T-helper 1 cell treated with Interleukin-12 subunit alpha and Interleukin-12 subunit beta and Interleukin-4 antibody, amounts not matched to agents 30 μg/mL and 1 μg/mL, for 36 hours (primary cell): ENCODE results near the gene PIK3CB.
A peak's percentile ranks its signal among the peaks of the same experiment; 100 is the strongest.
"Not testable (repeated sequence)": the region's sequence is repeated elsewhere in the genome, so short reads cannot be mapped to it uniquely, and the experiment has no call there.

ENCODE experiments used
- H3K27ac Mint-ChIP-seq: one replicate; pipeline ENCODE4 v1.8.0; 2021; ENCODE audit warnings: mild to moderate bottlenecking, mixed read lengths
- H3K27me3 Mint-ChIP-seq: one replicate; pipeline ENCODE4 v1.8.0; 2021; ENCODE audit warnings: low read depth, mixed read lengths
- H3K36me3 Mint-ChIP-seq: one replicate; pipeline ENCODE4 v1.8.0; 2021; ENCODE audit warnings: low read depth, mixed read lengths
- H3K4me1 Mint-ChIP-seq: one replicate; pipeline ENCODE4 v1.8.0; 2021; ENCODE audit warnings: low read depth, mixed read lengths
- H3K4me3 Mint-ChIP-seq: one replicate; pipeline ENCODE4 v1.8.0; 2021; ENCODE audit warnings: mild to moderate bottlenecking, moderate library complexity, mixed read lengths
- H3K9me3 Mint-ChIP-seq: one replicate; pipeline ENCODE4 v1.8.0; 2021; ENCODE audit warnings: mixed read lengths

The PIK3CB gene

DNA sequence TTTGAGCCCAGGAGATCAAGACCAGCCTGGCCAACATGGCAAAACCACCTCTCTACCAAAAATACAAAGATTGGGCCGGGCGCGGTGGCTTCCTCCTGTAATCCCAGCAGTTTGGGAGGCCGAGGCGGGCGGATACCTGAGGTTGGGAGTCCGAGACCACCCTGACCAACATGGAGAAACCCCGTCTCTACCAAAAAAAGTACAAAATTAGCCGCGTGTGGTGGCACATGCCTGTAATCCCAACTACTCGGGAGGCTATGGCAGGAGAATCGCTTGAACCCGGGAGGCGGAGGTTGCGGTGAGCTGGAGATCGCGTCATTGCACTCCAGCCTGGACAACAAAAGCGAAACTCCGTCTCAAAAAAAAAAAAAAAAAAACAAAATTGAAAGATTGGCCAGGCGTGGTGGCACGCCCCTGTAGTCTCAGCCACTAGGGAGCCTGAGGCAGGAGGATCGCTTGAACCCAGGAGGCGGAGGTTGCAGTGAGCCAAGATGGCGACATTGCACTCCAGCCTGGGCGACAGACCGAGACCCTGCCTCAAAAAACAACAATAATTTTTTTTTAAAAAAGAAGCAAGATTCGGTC is 2.2 kb downstream of the PIK3CB start:
- Mint-ChIP-seq H3K4me1 (peaks cover 22% of the 10 kb centered on the region), H3K4me3 (peak overlapping the region; percentile 10)
- H3K36me3 Mint-ChIP-seq, H3K9me3 Mint-ChIP-seq, H3K27ac Mint-ChIP-seq, H3K27me3 Mint-ChIP-seq: not testable (repeated sequence)

DNA sequence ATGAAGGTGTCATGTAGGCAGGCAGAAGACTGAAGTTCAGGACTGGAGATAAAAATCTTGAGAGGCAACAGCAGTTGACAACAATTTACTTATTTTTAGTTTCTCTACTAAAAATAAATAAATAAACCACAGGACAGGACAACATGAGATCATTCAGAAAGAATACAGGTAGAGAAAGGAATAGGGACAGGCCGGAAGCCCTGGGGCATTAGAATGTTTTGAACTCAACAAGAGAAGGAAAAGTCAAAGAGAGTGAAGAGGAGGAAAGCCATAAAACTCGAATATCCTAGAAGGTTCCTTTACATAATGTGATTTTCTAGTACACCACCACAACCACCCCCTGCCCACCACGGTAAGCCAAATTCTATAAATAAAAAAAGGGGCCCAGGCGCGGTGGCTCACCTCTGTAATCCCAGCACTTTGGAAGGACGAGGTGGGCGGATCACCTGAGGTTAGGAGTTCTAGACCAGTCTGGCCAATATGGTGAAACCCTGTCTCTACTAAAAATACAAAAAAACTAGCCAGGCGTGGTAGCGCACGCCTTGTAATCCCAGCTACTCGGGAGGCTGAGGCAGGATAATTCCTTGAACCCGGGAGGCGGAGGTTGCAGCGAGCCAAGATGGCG is 4.7 kb downstream of the PIK3CB start:
- Mint-ChIP-seq H3K27me3 (no peaks in the 10 kb centered on the region), H3K9me3 (no peaks in the 10 kb centered on the region), H3K27ac (no peak overlapping the region), H3K4me3 (no peak overlapping the region), H3K36me3 (peaks cover 5% of the 10 kb centered on the region), H3K4me1 (peaks cover 16% of the 10 kb centered on the region)

DNA sequence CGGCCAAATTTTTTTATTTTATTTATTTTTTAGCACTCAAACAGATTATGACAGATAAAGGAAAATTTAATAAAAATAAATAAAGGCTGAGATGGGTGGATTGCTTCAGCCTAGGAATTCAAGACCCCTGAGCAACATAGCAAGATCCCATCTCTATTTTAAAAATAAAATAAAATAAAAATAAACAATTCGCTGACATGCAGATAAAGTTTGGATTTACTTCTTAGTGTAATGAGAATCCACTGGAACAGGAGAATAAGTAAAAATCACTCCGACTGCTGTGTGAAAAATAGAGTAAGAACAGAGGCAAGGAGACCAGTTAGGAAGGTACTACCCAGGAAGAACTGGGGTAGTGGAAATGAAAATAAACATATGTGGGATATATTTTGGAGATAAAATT is 5.6 kb downstream of the PIK3CB start:
- Mint-ChIP-seq H3K27me3 (no peaks in the 10 kb centered on the region), H3K36me3 (peaks cover 4% of the 10 kb centered on the region), H3K4me3 (no peak overlapping the region), H3K27ac (no peak overlapping the region), H3K9me3 (no peaks in the 10 kb centered on the region), H3K4me1 (peaks cover 15% of the 10 kb centered on the region)

DNA sequence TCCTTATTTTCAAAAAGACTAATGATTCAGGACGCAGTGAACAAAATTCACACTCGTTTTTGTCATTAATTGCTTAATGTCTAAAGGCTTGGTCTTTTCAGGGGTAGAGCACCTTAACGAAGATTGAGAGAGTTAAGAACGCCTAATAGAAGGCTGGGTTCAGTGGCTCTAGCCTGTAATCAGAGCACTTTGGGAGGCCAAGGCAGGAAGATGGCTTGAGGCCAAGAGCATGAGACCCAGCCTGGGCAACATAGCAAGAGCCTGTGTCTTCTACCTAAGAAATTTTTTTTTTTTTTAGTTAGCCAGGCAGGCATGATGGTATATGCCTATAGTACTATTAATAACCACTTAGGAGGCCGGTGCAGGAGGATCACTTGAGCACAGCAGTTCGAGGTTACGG is 7.5 kb downstream of the PIK3CB start:
- Mint-ChIP-seq H3K4me3 (no peak overlapping the region), H3K27me3 (no peaks in the 10 kb centered on the region), H3K4me1 (peaks cover 6% of the 10 kb centered on the region), H3K27ac (no peak overlapping the region), H3K36me3 (peaks cover 4% of the 10 kb centered on the region), H3K9me3 (no peaks in the 10 kb centered on the region)

DNA sequence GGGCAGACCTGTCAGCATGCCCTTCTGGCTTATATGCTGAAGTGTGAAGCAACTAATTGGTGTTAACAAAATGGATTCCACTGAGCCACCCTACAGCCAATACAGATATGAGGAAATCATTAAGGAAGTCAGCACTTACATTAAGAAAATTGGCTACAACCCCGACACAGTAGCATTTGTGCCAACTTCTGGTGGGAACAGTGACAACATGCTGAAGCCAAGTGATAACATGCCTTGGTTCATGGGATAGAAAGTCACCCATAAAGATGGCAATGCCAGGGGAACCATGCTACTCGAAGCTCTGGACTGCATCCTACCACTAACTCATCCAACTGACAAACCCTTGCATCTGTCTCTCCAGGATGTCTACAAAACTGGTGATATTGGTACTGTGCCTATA is 9.4 kb downstream of the PIK3CB start:
- H3K27me3 Mint-ChIP-seq = no peaks in the 10 kb centered on the region
- no peak overlapping the region for H3K27ac Mint-ChIP-seq
- no peaks in the 10 kb centered on the region for H3K4me1 Mint-ChIP-seq

DNA sequence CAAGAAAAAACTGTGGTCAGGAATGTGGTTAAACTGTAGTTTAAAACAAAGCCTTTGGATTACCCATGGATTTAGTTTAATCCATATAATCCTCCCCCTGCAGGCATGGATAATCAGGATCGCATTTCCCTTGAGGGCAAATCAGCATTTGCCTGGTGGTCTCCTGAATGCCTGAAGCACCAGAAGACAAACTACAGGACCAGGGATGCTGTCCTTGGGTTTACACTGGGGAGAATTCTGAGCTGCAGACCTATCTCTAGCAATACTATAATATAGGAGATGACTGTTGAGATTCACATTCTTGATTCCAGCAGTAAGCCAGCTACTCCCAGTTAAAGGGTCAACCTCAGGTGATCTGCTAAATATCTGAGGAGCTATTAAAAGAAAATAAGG is 10.6 kb downstream of the PIK3CB start:
- H3K36me3 Mint-ChIP-seq = no peaks in the 10 kb centered on the region
- no peaks in the 10 kb centered on the region for H3K27me3 Mint-ChIP-seq
- H3K4me3 Mint-ChIP-seq = no peak overlapping the region
- no peak overlapping the region for H3K27ac Mint-ChIP-seq
- no peaks in the 10 kb centered on the region for H3K4me1 Mint-ChIP-seq
- no peaks in the 10 kb centered on the region for H3K9me3 Mint-ChIP-seq

More for the DNA sequence above, 9.4 kb downstream of the PIK3CB start:
- peaks cover 1% of the 10 kb centered on the region for H3K36me3 Mint-ChIP-seq
- H3K9me3 Mint-ChIP-seq = no peaks in the 10 kb centered on the region
- no peak overlapping the region for H3K4me3 Mint-ChIP-seq

DNA sequence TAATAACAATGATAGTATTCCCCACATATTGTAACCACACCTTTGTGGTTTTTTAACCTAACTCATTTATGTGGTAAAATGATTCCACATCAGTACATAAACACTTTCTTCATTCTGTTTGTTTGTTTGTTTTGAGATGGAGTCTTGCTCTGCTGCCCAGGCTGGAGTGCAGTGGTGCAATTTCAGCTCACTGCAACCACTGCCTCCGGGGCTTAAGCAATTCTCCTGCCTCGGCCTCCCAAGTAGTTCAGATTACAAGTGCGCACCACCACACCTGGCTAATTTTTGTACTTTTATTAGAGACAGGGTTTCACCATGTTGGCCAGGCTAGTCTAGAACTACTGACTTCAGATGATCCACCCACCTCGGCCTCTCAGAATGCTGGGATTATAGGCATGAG is 14.3 kb downstream of the PIK3CB start:
- H3K27me3 Mint-ChIP-seq, H3K4me3 Mint-ChIP-seq, H3K36me3 Mint-ChIP-seq, H3K27ac Mint-ChIP-seq, H3K9me3 Mint-ChIP-seq: not testable (repeated sequence)
- peaks cover 11% of the 10 kb centered on the region for H3K4me1 Mint-ChIP-seq

DNA sequence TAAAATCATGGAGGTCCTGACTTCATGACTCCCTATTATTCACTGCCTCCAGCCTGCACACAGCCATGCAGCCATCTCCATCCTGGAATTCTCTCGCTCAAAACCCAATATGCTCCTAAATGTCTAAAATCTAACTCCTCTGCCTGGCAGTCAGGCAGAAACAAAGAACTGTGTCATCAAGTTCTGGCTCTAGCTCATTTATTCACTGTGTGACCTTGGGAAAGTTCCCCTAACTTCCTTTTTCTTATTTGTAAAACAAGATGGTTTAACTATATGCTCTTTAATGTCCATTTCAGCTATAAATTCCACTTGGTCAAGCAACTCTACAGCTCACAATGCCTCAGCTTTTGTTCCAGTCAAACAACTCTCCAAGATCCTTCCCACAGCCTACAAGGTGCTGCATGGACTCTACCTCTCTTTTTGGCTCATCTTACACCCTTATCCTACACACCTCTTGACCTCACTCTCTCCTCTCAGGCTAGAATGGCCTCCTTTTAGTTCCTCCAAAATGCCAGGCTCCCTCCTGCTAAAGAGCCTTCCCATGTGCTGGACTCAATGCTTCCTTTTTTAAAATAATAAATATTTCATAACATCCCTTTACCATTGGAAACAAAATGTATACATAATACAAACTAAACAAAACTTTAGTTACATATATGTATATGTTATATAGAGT is 16.4 kb downstream of the PIK3CB start:
- Mint-ChIP-seq H3K9me3 (peaks cover 4% of the 10 kb centered on the region), H3K36me3 (peaks cover 3% of the 10 kb centered on the region), H3K4me1 (peaks cover 21% of the 10 kb centered on the region), H3K27me3 (no peaks in the 10 kb centered on the region), H3K27ac (peak overlapping the region; percentile 38), H3K4me3 (no peak overlapping the region)

DNA sequence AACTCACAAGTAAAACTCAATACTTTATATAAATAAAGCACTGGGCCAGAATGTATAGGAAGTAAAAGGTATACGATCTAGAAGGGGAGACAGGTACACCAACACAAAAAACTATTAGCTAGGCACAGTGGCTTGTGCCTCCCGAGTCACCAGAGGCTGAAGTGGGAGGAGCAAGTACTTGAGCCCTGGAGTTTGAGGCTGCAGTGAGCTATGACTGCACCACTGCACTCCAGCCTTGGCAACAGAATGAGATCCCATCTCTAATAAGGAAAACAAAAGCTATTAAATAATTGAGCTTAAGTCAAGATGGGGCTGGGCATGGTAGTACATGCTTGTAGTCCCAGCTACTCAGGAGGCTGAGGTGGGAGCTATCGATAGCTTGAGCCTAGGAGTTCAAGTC is 17.0 kb downstream of the PIK3CB start:
- no peak overlapping the region for H3K27ac Mint-ChIP-seq
- no peaks in the 10 kb centered on the region for H3K27me3 Mint-ChIP-seq
- peaks cover 21% of the 10 kb centered on the region for H3K4me1 Mint-ChIP-seq
- no peak overlapping the region for H3K4me3 Mint-ChIP-seq
- H3K36me3 Mint-ChIP-seq = peaks cover 7% of the 10 kb centered on the region
- H3K9me3 Mint-ChIP-seq = peaks cover 4% of the 10 kb centered on the region

DNA sequence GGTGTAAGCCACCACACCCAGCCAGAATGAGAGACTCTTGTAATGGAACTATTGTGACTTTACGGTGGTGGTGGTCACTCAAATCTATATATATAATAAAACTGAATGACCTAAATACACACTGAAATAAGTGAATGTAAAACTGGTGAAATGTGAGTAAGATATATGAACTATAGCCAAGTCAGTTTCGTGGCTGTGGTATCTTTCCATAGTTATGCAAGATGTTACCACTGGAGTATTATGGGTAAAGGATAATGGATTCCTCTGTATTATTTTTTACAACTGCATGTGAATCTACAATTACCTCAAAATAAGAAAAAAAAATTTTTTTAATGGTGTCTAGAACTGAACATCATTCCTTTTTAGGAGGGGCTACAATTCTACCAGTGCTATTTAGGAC is 21.9 kb downstream of the PIK3CB start:
- Mint-ChIP-seq H3K27ac (no peak overlapping the region), H3K9me3 (peaks cover 4% of the 10 kb centered on the region)

DNA sequence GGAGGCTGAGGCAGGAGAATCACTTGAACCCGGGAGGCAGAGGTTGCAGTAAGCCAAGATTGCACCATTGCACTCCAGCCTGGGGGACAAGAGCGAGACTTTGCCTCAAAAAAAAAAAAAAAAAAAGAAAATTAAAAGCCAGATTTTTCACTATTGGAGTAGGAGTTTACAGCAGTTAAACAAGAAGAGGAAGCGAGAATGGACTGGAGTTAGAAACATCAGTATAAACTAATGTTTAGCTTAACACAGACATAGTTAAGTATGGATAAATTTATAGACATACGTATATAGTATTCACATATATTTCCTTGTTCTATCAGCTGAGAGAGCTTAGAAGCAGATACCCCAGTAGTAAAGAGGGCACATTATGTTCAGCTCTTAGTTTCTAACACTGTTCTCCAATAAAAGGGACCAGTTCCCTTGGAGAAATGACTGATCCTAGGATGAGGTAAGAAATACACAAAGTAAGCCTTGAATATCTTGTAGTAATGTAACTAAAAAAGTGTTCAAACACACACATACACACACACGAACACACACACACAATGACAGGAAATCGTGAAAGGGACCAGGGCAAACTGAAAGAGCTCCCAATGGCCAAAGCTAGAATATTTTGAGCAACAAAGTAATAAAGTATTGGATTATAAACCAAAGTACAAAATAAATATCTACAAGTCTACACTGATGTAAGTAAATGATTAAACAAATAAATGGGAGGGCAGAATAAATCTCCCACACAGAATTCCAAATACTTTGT is 25.1 kb downstream of the PIK3CB start:
- Mint-ChIP-seq H3K27ac (no peak overlapping the region), H3K4me1 (peaks cover 7% of the 10 kb centered on the region), H3K27me3 (no peaks in the 10 kb centered on the region), H3K36me3 (peaks cover 7% of the 10 kb centered on the region), H3K4me3 (no peak overlapping the region), H3K9me3 (peaks cover 4% of the 10 kb centered on the region)

More for the DNA sequence above, 21.9 kb downstream of the PIK3CB start:
- H3K27me3 Mint-ChIP-seq = no peaks in the 10 kb centered on the region
- H3K4me1 Mint-ChIP-seq = peaks cover 16% of the 10 kb centered on the region
- peaks cover 7% of the 10 kb centered on the region for H3K36me3 Mint-ChIP-seq
- H3K4me3 Mint-ChIP-seq = no peak overlapping the region

DNA sequence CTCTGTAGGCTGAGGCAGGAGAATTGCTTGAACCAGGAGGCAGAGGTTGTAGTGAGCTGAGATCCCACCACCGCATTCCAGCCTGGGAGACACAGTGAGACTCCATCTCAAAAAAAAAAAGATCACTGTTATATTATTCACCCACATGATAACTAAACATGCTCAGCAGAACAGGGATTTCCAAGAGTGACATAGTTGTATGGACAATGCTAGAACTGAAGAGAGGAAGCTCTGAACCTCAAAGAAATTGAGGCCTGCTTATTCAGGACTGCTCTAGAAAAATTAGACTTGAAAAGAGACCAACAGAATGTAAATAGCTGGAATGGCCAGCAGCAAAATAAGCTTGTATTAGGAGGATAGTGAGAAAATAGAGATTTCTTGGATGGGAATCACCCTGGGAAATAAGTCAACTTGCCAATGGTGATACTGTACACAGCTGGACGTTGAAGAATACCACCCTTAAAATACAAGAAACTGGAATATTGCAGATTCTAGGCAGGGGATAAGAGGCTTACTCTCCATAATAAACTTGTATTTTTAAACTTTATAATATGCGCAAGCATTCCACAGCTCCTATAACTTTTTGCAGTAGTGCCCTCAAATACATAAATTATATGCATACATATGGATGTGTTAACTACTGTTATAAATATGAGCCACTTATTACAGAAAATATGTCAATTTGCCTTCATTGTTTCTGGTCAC is 28.2 kb downstream of the PIK3CB start:
- Mint-ChIP-seq H3K27me3 (no peaks in the 10 kb centered on the region), H3K36me3 (no peaks in the 10 kb centered on the region), H3K4me3 (no peak overlapping the region), H3K27ac (no peak overlapping the region), H3K4me1 (peaks cover 7% of the 10 kb centered on the region), H3K9me3 (no peaks in the 10 kb centered on the region)

DNA sequence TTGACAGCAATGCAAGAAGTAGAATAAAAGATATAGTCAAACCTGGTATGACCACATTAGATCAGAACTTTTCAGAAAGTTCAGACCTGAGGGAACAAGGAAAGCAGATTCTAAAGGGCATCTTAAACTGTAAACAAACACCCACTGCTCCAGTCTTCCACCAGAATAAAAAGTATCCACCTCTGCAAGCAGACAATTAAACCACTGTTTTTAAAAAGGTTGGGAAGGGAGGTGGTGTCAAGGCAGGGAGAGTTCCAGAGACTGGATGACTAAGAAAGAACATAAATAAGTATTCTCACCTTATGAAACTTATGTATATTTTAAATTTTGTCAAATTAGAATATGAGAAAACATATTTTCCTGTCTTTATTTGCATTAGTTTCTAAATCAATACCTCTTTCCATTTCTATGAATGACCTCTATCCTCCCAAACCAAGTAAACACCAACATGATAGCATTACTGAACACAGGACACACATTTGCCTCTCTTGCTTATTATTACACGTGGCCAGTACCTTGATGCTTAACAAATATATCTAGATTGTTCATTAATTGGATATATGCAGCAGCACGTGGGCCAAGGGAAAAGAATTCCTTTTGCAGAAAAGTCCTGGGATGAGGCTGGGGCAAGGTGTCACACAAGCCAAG is 31.6 kb downstream of the PIK3CB start:
- H3K9me3 Mint-ChIP-seq = no peaks in the 10 kb centered on the region
- H3K36me3 Mint-ChIP-seq = no peaks in the 10 kb centered on the region
- H3K4me1 Mint-ChIP-seq = peaks cover 11% of the 10 kb centered on the region
- H3K27ac Mint-ChIP-seq = no peak overlapping the region
- no peaks in the 10 kb centered on the region for H3K27me3 Mint-ChIP-seq
- no peak overlapping the region for H3K4me3 Mint-ChIP-seq

DNA sequence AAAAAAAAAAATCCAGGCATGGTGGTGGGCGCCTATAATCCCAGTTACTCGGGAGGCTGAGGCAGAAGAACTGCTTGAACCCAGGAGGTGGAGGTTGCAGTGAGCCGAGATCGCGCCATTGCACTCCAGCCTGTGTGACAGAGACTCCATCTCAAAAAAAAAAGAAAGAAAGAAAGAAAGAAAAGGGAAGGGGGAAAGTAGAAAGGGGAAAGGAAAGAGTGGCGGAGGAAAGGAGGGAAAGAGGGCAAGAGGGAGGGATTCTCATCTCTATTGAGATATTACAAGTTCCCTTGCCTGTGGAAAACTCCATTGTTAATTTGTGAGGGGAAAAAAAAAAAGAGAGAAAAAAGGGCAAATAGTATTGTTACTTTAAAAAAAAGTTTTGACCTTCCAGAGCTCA is 32.5 kb downstream of the PIK3CB start:
- H3K9me3 Mint-ChIP-seq, H3K27ac Mint-ChIP-seq, H3K36me3 Mint-ChIP-seq, H3K4me3 Mint-ChIP-seq, H3K27me3 Mint-ChIP-seq: not testable (repeated sequence)
- peaks cover 16% of the 10 kb centered on the region for H3K4me1 Mint-ChIP-seq
